D341Med (cell line): Measurements from ENCODE around the gene HTR2A.
"Not testable (repeated sequence)": the region's sequence is repeated elsewhere in the genome, so short reads cannot be mapped to it uniquely, and the experiment has no call there.

Experiments used
- DNase-seq: peaks from one replicate; pipeline ENCODE4 v3.0.0; 2012; ENCODE audit warnings: low spot score

Gene HTR2A

DNA sequence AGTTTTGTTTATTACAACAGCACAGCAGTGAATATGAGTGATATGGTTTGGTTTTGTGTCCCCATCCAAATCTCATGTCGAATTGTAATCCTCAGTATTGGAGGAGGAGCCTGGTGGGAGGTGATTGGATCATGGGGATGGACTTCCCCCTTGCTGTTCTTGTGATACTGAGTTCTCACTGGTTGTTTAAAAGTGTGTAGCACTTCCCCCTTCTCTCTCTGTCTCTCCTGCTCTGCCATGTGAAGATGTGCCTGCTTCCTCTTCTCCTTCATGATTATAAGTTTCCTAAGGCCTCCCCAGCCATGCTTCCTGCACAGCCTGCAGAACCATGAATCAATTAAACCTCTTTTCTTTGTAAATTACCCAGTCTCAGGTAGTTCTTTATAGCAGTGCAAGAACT lies 91.9 kb downstream of the HTR2A start:
- not testable (repeated sequence) for DNase-seq

DNA sequence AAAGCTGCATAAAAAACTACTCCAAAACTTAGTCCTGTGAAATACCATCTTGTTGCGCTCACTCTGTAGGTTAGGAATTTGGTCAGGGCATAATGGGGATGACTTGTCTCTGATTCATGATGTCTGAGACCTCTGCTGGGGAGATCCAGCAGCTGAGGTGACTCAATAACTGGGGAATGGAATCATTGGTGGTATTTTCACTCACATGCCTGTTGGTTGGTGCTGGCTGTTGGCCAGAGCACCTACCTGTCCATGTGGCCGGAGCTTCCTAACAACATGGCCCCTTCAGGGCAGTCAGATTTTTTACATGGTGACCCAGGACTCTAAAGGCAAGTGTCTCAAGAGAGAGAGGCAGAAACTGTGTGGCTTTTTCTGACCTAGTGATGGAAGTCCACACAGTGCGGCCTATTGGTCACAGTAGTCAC lies 92.5 kb downstream of the HTR2A start:
- no peak for DNase-seq

DNA sequence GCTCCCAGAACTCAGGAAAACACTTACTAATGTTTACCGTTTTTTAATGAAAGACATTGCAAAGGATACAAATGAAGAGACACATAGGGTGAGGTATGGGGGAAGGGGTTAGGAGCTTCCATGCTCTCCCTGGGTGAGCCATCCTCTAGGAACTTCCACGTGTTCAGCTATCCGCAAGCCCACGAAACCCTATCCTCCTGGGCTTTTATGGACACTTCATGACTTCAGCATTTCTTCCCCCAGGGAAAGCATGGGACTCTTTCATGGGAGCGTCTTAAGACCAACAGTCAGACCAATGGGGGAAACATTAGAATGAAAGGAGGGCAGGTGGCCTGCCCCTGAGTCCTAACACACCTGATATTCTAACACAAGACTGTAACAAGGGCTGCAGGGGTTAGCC lies 93.3 kb downstream of the HTR2A start:
- no peak for DNase-seq

DNA sequence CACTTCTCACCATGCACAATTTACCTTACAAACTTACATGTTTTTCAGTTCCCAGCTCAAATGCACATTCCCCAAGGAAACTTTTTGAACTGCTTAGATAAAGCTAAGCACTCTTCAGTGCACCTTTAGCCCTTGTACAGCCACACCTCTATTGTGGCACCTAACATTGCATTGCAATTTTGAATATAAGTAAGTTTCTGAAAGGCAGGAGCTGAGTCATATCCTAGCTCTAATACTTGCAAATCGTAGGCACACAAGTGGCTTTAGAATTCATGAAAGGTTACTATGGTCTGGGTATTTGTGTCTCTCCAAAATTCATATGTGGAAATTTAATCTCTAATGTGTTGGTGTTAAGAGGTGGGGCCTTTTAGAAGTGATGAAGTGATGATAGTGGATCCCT lies 95.0 kb downstream of the HTR2A start:
- no peak for DNase-seq

DNA sequence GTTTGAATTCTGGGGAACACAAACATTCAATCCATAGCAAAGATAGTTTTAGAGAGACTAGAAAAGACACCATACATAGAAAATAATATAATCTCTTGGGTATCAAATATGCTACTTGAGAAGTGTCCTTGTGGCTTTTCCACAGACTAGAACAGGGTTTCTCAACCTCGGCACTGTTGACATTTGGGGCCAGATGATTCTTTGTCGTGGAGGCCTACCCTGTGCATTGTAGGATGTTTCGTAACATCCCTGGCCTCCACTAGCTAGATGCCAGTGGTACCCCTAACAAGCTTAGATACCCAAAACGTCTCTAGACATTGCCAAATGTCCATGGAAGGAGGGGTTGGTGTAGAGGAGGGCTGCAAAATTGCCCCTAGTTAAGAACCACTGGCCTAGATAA lies 97.7 kb downstream of the HTR2A start:
- no peak for DNase-seq

DNA sequence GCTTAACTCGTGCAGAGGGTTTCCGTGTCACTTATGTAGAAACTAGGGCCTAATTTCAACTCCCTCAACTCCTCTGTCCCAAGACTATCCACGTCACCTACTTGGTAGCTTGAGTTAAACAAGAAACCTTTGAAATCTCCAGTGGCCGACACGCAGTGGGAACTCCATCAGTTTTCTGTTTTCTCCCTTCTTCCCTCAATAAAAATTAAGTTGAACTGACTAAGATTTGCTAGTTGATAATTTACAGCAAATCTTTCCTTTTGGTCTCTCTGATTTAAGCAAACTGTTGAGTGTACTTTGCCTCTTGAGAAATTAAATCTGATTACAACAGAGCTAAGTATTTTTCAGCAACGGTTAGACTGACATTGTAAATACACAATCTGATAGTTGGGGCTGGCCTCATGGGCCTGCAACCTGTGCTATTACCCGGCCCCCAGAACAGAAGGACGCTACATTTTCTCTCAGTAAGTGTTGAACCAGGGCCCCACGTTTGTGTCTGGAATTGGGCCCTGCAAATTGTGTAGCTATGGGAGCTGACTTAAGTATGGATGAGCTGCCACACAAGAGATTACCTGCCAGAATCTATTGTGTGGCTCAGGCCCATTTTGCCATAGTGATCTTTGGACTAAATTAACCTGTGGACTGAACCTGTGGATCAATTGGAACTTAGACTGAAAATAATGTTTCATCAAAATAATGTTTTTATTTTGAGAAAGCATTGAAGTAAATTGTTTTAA lies 99.2 kb downstream of the HTR2A start:
- no peak for DNase-seq

DNA sequence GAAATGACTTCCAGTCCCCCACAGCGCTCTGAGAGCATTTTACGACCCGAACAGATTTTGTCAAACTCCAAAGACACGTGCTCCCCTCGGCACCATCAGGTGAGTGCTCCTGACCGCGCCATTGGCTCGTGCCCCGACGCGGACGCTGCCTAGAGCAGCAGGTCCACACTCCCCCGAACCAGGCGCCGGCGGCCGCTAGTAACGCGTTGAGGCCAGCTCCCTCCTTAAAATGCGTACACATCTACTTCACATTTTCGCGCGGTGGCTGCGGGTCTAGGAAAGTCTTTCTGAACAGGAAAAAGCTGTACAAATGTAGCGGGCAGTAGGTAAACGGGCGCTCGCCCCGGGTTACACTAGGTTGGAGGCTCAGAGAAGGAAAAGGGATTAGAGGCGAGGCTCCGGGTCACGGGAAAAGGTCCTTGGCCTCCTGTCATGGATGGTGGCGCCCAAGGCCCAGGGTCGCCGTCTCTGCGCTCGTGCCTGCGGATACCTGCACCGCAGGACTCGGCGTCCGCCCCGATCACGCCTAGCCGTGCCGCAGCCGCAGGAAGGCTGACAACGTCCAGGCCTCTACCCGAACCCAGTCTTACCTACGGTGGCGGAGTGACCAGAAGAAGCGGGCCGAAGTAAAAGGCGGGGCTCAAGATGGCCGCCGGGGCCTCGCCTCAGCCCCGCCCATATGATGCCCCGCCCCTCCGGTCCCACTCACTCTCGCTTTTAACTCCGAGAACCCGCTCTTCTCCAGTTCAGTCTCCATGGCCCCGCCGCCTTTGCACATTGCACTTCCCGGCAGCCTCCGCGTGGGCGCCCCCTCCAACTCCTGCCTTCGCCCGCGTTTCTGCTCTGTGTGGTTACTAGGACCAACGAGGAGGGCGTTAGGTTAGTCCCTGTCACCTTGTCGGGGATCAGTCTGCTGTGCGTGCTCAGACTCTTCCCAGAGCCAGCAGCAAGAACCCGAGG lies 100.1 kb downstream of the HTR2A start, which contains the start of gene ESD:
Gene ESD (minus strand): TSS at position 647 of the 960 bp plus-strand sequence. CDS start 5,748 bp downstream, outside the sequence.
- peak; percentile 95 for DNase-seq

DNA sequence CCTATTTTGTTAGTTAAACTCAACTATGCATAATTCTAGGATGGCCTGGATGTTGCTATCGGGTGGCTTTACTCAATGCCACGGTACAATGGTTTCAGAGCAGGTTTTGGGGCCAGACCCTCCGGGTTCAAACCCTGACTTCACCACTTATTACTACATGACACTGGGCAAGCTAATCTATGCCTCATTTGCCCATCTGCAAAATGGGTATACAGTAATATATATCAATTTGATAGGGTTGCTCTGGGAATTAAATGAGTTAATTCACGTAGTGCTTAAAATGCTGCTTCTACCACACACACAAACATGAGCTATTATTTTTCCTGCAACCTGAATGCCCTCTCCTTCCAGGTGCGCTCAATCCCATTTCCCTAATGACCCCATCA lies 100.7 kb downstream of the HTR2A start:
- no peak for DNase-seq

DNA sequence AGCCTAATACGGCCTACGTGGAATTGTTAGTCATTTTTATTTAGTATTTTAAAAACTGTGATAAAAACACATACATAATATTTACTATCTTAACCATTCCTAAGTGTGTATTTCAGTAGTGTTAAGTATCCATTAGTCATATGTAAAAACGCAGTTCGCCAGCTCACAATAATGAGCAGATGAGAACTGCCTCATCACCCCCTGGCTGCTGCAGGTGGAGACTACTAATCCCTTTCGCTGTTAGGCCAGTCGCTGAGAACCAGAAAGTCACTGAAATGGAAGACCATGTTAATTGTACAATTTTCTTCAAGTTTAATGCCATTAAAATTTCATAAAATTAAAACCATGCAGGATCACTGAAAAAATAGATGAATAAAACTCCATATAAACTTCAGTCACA lies 101.5 kb downstream of the HTR2A start:
- DNase-seq = peak; percentile 59

DNA sequence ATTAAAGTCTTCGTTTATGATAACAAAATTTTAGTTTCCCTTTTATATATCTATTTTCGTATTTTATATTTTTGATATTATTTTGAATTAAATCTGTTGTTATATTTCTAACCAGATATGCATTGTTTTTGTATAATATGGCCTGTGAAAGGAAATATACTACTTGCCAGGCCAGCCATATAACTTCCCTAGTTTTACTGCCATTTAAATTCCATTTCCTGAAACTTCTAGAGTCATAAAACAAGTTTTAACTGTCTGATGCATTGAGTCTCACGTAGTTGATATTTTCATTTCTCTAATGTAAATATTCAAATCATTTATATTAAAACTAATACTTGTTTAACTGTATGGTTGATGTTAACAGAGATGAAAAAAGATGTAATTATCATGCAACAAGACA lies 113.3 kb downstream of the HTR2A start:
- DNase-seq = no peak

DNA sequence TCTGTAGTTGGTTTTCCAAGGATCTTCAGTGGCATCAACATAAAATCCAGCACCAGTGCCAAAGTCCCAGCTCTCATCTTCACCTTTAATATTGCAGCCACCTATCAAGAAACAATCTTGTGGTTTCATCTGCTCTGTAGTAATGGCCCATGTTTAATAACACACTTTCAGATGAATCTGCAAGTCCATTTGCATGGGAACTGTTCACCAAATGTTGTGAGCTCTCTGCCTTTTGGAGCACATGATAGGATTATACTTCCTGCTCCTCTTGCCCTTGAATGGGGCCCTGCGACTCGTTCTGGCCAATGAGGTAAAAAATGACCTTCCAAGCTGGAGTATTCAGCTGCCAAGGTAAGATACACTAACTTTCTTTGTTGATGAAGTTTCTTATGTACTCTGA lies 114.2 kb downstream of the HTR2A start:
- DNase-seq = no peak

DNA sequence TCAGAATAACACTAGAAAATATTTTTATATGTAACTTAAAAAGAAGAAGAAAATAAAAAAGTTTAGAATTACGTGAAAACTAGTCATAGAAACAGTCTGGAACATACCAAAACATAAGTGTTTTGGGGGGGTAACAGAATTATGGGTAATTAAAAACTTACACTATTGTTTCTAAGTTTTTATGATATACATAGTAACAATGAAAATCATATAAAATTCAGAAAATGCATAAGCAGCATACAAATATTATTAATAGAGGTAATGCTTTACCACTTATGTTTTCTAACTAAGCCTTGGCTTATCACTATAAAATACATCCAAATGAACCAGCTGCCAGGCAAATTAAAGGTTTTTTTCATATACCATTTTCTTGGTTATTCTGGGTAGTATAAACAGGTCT lies 114.8 kb downstream of the HTR2A start:
- no peak for DNase-seq
